Sigmoid colon (tissue), 4 donors: ENCODE data around the gene SYCP3.

Experiments used
- EP300 ChIP-seq, 4 donors: sonication (generic); formaldehyde crosslinking; IDR thresholded peaks; one replicate each; pipeline ENCODE4 v1.6.1; 2017; ENCODE audit warnings: antibody characterized with exemption in 4 of 4
- POLR2A ChIP-seq, 2 donors: fragments of 450-650 bp; IDR thresholded peaks; one replicate each; pipeline ENCODE4 v1.6.1; 2016; ENCODE audit warnings: antibody characterized with exemption in 2 of 2, mild to moderate bottlenecking in 2 of 2, moderate library complexity in 2 of 2
- POLR2AphosphoS5 ChIP-seq, 4 donors: sonication (generic); formaldehyde crosslinking; IDR thresholded peaks; one replicate each; pipeline ENCODE4 v1.6.1; 2017; ENCODE audit warnings: antibody characterized with exemption in 4 of 4
- TF ChIP-seq, protein P1 (sequence below), 4 experiments: fragments of 450-650 bp in 3 of 4; fragments of 200-600 bp in 1 of 4; IDR thresholded peaks; one replicate each; pipeline ENCODE4 v1.5.1; 2016 to 2019; ENCODE audit warnings: antibody characterized with exemption in 4 of 4, mild to moderate bottlenecking in 3 of 4, moderate library complexity in 2 of 4

- no peak for TF ChIP-seq POLR2A (IDR thresholded peaks at IDR 0.05)
- TF ChIP-seq, protein P1, sequence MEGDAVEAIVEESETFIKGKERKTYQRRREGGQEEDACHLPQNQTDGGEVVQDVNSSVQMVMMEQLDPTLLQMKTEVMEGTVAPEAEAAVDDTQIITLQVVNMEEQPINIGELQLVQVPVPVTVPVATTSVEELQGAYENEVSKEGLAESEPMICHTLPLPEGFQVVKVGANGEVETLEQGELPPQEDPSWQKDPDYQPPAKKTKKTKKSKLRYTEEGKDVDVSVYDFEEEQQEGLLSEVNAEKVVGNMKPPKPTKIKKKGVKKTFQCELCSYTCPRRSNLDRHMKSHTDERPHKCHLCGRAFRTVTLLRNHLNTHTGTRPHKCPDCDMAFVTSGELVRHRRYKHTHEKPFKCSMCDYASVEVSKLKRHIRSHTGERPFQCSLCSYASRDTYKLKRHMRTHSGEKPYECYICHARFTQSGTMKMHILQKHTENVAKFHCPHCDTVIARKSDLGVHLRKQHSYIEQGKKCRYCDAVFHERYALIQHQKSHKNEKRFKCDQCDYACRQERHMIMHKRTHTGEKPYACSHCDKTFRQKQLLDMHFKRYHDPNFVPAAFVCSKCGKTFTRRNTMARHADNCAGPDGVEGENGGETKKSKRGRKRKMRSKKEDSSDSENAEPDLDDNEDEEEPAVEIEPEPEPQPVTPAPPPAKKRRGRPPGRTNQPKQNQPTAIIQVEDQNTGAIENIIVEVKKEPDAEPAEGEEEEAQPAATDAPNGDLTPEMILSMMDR (IDR thresholded peaks at IDR 0.05), result no peak
- TF ChIP-seq EP300 (IDR thresholded peaks at IDR 0.05), result no peak
- no peak for TF ChIP-seq POLR2AphosphoS5 (IDR thresholded peaks at IDR 0.05)
Observed at GRCh38 chr12:101761781-101762180, 22.5 kb upstream of the SYCP3 start.
